ENCODE results near the gene SNAI3.

SNAI3 gene

GRCh38 chr16:88715312-88716190, 29.2 kb upstream of the SNAI3 start:
- TF ChIP-seq GATA1 (IDR thresholded peaks at IDR 0.05; ENCODE audit: low read depth, low read length) = no peak
- DNase-seq = no peak

- TF ChIP-seq GATA1 (IDR thresholded peaks at IDR 0.05; ENCODE audit: low read depth, low read length) (no peak), POLR2A (IDR thresholded peaks at IDR 0.05; ENCODE audit: low read length) (no peak)
These were observed 28.4 kb upstream of the SNAI3 start for GRCh38 chr16:88714420-88715302.

DNA sequence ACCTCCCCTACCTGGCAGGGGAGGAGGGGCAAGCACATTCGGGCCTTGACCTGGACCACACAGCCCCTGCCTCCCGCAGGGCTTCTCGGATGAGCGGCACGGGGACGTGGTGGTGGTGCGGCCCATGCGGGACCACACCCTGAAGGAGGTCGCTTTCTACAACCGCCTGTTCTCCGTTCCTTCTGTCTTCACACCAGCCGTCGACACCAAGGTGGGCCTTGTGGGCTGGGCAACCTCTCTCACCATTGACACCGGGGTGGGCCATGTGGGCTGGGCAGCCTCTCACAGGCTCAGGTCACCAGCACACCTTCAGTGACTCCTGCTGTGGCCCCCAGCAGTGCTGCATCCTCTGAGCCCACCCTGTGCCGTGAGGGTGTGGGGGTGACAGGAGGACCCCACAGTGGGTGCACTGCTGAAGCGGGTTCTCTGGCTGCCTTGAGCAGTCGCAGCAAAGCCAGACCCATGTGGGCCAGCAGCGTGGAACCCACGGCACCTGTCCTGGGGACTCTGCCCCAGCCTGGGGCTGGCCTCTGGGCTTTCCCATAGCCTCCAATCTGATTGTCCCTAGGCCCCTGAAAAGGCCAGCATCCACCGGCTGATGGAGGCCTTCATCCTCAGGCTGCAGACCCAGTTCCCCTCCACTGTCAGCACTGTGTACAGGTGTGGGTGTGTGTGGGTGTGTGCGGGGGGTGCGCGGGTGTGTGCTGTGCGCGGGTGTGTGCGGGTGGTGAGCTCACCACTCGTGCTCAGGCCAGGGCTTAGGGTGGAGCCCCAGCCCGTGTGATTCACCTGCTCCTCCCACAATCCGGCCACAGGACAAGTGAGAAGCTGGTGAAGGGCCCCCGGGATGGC, 27.5 kb upstream of the SNAI3 start:
- no peak for TF ChIP-seq POLR2A (IDR thresholded peaks at IDR 0.05; ENCODE audit: low read length)
- TF ChIP-seq GATA1 (IDR thresholded peaks at IDR 0.05; ENCODE audit: low read depth, low read length) = no peak
- peak in 1 of 2 experiments; percentile 21 for DNase-seq

More at GRCh38 chr16:88714420-88715302, 28.4 kb upstream of the SNAI3 start:
- DNase-seq = no peak

- no peak for TF ChIP-seq POLR2A (IDR thresholded peaks at IDR 0.05; ENCODE audit: low read length)
- TF ChIP-seq GATA1 (IDR thresholded peaks at IDR 0.05; ENCODE audit: low read depth, low read length) = no peak
- no peak for DNase-seq
These were observed 26.7 kb upstream of the SNAI3 start for GRCh38 chr16:88713054-88713453.

- DNase-seq = no peak
- no peak for TF ChIP-seq GATA1 (IDR thresholded peaks at IDR 0.05; ENCODE audit: low read depth, low read length)
- TF ChIP-seq POLR2A (IDR thresholded peaks at IDR 0.05; ENCODE audit: low read length) = no peak
These were observed 26.2 kb upstream of the SNAI3 start for GRCh38 chr16:88712362-88712979.

- no peak for DNase-seq
- TF ChIP-seq POLR2A (IDR thresholded peaks at IDR 0.05; ENCODE audit: low read length) (no peak), GATA1 (IDR thresholded peaks at IDR 0.05; ENCODE audit: low read depth, low read length) (no peak)
These were observed 25.5 kb upstream of the SNAI3 start for GRCh38 chr16:88711750-88712340.

- TF ChIP-seq POLR2A (IDR thresholded peaks at IDR 0.05; ENCODE audit: low read length) (no peak), GATA1 (IDR thresholded peaks at IDR 0.05; ENCODE audit: low read depth, low read length) (no peak)
- no peak for DNase-seq
These were observed 24.2 kb upstream of the SNAI3 start for GRCh38 chr16:88710556-88710955.

- TF ChIP-seq POLR2A (IDR thresholded peaks at IDR 0.05; ENCODE audit: low read length) (no peak), GATA1 (IDR thresholded peaks at IDR 0.05; ENCODE audit: low read depth, low read length) (no peak)
- peak; percentile 45 for DNase-seq
These were observed 20.9 kb upstream of the SNAI3 start for GRCh38 chr16:88706965-88707826.

- DNase-seq = peak; percentile 94 to 97
- TF ChIP-seq GATA1 (IDR thresholded peaks at IDR 0.05; ENCODE audit: low read depth, low read length) = no peak
- peak; percentile 71 for TF ChIP-seq POLR2A (IDR thresholded peaks at IDR 0.05; ENCODE audit: low read length)
These were observed 20.1 kb upstream of the SNAI3 start, which contains the start of the genes CTU2 and RNF166 for GRCh38 chr16:88706229-88706964. TSS of gene CTU2 (plus strand) at chr16:88706503. CDS start at chr16:88706531, 28 bp downstream. TSS of gene RNF166 (minus strand) at chr16:88706408. CDS start at chr16:88706325, 83 bp downstream.

DNA sequence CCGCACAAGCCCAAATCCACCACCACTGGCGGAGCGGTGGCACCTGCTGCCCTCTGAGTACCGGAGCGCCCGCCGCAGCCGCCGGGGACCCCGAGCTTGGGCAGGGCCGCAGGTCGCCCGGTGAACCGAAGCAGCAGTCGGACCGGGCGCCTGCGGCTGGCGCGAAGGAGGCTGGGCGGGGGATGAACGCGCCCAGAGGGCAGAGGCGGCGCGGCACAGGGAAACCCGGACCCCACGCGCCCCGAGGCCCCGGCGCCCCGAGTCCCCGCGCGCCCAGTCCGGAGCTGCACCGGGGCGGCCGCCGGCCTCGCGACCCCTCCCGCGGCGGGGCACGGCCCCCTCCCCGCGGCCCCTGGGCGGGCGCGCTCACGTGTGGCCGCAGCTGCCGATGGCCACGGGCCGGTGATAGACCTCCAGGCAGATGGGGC, 19.5 kb upstream of the SNAI3 start:
- peak; percentile 57 to 70 for DNase-seq
- no peak for TF ChIP-seq GATA1 (IDR thresholded peaks at IDR 0.05; ENCODE audit: low read depth, low read length)
- TF ChIP-seq POLR2A (IDR thresholded peaks at IDR 0.05; ENCODE audit: low read length) = no peak

GRCh38 chr16:88705076-88705684, 18.9 kb upstream of the SNAI3 start:
- no peak for TF ChIP-seq POLR2A (IDR thresholded peaks at IDR 0.05; ENCODE audit: low read length)
- no peak for TF ChIP-seq GATA1 (IDR thresholded peaks at IDR 0.05; ENCODE audit: low read depth, low read length)
- DNase-seq = peak; percentile 55 to 61

Data from erythroblast (primary cell).